Measurements from ENCODE around the gene ZFAND2A. TPM values are rescaled to one million over a fixed set of nuclear protein-coding genes. Genes with fewer than 3 reads are reported as not detected.
A peak's percentile ranks its signal among the peaks of the same experiment; 100 is the strongest.

The ZFAND2A gene
- total RNA-seq, 6 experiments from 2014 or later: 24.3 to 43.1 (median 31.8) TPM

DNA sequence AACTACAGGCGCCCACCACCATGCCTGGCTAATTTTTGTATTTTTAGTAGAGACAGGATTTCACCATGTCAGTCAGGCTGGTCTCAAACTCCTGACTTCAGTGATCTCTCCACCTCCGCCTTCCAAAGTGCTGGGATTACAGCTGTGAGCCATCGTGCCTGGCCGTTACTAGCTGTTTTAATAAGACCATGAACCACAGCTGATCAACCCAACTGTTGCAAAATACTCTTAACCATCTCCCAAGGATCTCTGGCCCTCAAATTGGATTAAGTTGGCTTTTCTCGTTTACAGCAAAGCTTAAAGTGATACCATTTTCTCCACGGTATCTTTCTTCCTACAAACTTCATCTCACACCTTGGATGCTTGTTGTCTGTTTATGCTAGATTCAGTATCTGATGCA is 18.3 kb downstream of the ZFAND2A start:
- H3K27me3 ChIP-seq: no peaks in the 10 kb centered on the region
- no peak overlapping the region for H3K4me3 ChIP-seq
- ATAC-seq: no peak
- no peaks in the 10 kb centered on the region for H3K36me3 ChIP-seq
- 75% methylated on average over 5 of the region's 6 CpGs for WGBS (ENCODE audit: insufficient coverage, low coverage, low lambda C conversion rate, missing lambda C conversion rate)
- no peak for TF ChIP-seq POLR2A (IDR thresholded peaks at IDR 0.05)
- TF ChIP-seq, protein P1, sequence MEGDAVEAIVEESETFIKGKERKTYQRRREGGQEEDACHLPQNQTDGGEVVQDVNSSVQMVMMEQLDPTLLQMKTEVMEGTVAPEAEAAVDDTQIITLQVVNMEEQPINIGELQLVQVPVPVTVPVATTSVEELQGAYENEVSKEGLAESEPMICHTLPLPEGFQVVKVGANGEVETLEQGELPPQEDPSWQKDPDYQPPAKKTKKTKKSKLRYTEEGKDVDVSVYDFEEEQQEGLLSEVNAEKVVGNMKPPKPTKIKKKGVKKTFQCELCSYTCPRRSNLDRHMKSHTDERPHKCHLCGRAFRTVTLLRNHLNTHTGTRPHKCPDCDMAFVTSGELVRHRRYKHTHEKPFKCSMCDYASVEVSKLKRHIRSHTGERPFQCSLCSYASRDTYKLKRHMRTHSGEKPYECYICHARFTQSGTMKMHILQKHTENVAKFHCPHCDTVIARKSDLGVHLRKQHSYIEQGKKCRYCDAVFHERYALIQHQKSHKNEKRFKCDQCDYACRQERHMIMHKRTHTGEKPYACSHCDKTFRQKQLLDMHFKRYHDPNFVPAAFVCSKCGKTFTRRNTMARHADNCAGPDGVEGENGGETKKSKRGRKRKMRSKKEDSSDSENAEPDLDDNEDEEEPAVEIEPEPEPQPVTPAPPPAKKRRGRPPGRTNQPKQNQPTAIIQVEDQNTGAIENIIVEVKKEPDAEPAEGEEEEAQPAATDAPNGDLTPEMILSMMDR (IDR thresholded peaks at IDR 0.05): no peak
- H3K4me1 ChIP-seq: peaks cover 0 to 15% (median 5%) of the 10 kb centered on the region in 4 donors
- H3K27ac ChIP-seq: no peak overlapping the region
- intact Hi-C loops (cut with DNase I): loop anchor here in 1 of 2 donors (10.0 kb wide), 1 partner anchor 147 kb away; no protein-coding TSS in a partner anchor
- H3K9me3 ChIP-seq: no peaks in the 10 kb centered on the region
- DNase-seq: no peak

DNA sequence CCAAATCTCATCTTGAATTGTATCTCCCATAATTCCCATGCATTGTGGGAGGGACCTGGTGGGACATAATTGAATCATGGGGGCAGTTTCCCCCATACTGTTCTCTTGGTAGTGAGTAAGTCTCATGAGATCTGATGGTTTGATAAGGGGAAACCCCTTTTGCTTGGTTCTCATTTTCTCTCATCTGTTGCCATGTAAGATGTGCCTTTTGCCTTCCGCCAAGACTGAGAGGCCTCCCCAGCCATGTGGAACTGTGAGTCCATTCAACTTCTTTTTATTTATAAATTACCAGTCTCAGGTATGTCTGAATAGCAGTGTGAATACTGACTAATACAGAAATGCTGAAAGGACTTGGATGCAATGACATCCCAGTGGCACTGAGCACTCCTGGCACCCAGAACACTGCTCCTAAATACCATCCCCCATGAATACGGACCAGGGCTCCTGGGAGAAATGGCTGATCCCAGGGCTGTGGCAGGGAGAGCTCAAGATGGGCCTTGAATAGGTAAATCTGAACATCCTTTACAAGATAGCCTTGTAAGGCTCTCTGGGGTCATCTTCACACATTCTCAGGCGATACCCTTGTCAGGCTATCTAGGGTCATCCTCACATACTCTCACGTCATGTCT is 19.4 kb downstream of the ZFAND2A start:
- ATAC-seq: no peak
- H3K4me1 ChIP-seq: peaks cover 0 to 15% (median 6%) of the 10 kb centered on the region in 4 donors
- H3K4me3 ChIP-seq: no peak overlapping the region
- intact Hi-C loops (cut with DNase I): loop anchor here in 1 of 2 donors (10.0 kb wide), 1 partner anchor 146 kb away; no protein-coding TSS in a partner anchor
- H3K27me3 ChIP-seq: no peaks in the 10 kb centered on the region
- no peaks in the 10 kb centered on the region for H3K36me3 ChIP-seq
- DNase-seq: no peak
- no peak overlapping the region for H3K27ac ChIP-seq
- TF ChIP-seq, protein P1 (IDR thresholded peaks at IDR 0.05): no peak
- TF ChIP-seq POLR2A (IDR thresholded peaks at IDR 0.05): no peak
- 76% methylated on average over 4 of the region's 4 CpGs for WGBS (ENCODE audit: insufficient coverage, low coverage, low lambda C conversion rate, missing lambda C conversion rate)
- no peaks in the 10 kb centered on the region for H3K9me3 ChIP-seq

DNA sequence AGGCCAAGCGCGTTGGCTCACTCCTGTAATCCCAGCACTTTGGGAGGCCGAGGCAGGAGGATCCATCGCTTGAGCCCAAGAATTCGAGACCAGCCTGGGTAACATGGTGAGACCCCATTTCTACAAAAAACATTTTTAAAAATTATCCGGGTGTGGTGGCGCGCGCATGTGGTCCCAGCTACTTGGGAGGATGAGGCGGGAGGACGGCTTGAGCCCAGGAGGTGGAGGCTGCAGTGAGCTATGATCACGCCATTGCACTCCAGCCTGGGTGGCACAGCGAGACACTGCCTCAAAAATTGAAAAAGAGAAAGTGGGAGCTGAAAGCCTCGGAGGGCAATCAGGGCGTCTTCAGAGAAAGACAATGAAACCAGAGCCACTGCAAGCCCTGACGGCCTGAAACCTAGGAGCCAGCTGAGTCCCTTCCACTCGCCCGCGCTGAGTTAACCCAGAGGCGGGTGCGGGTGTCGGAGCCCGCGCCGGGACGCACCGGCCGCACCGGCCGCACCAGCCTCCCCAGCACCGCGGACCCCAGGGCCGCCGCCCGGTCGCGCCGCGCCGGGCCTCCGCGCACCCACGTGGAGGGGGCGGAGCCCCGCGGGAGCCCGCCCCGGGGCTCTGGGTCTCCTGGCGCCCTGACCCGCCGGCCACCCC is 22.4 kb downstream of the ZFAND2A start:
- DNase-seq (no peak), ATAC-seq (peak; percentile 68 to 89 (median 80))
- Histone ChIP-seq H3K9me3 (no peaks in the 10 kb centered on the region), H3K4me1 (peaks cover 0 to 8% (median 2%) of the 10 kb centered on the region in 4 donors), H3K27me3 (no peaks in the 10 kb centered on the region), H3K27ac (peak overlapping the region in 1 of 3 donors; percentile 63), H3K36me3 (no peaks in the 10 kb centered on the region), H3K4me3 (peak overlapping the region; percentile 56 to 82 (median 69))
- TF ChIP-seq, protein P1 (IDR thresholded peaks at IDR 0.05): peak in 1 of 4 donors; percentile 8
- TF ChIP-seq POLR2A (IDR thresholded peaks at IDR 0.05): no peak
- intact Hi-C loops (cut with DNase I): no loop called here
- WGBS (ENCODE audit: insufficient coverage, low coverage, low lambda C conversion rate, missing lambda C conversion rate): 30% methylated on average over 11 of the region's 51 CpGs

DNA sequence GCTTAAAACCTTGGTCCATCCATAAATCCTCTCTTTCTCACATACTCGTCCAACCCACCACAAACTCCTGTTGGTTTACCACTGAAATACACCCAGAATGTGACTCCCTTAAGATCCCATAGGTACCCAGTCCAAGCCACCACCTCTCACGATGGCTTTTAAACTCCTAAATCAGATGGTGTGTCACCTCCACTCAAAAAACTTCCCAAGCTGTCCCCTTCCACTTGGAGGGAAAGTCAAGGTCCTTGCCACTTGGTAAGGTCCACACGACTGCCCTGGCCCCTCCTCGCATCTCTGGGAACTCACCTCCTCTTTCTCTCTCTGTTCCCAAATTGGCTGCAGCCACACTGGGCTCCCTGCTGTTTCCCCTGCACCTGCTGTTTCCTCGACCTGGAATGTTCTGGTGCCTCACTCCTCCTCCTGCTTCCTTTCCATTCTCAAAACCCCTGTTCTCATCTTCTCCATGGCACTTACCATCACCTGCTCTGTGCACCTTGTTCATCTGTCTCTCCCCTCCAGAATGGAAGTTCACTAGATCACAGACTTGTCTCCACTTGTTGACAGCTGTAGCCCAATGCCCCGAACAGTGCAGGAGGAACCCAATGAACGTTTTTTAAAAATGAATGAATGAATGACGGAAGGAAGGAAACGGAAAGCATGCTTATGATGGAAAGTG is 23.0 kb downstream of the ZFAND2A start:
- Histone ChIP-seq H3K4me1 (peaks cover 0 to 8% (median 2%) of the 10 kb centered on the region in 4 donors), H3K9me3 (no peaks in the 10 kb centered on the region), H3K27ac (no peak overlapping the region), H3K36me3 (no peaks in the 10 kb centered on the region), H3K4me3 (peak overlapping the region; percentile 56 to 82 (median 69)), H3K27me3 (no peaks in the 10 kb centered on the region)
- WGBS (ENCODE audit: insufficient coverage, low coverage, low lambda C conversion rate, missing lambda C conversion rate): 18% methylated on average over 9 of the region's 9 CpGs
- ATAC-seq (no peak), DNase-seq (no peak)
- intact Hi-C loops (cut with DNase I): no loop called here
- TF ChIP-seq, protein P1 (IDR thresholded peaks at IDR 0.05): no peak
- TF ChIP-seq POLR2A (IDR thresholded peaks at IDR 0.05): no peak

All from right lobe of liver (tissue), 6 donors.